Stomach smooth muscle (tissue), 2 donors: Measurements from ENCODE around the gene BTBD9.

Experiments used
- H3K27ac ChIP-seq: one replicate; pipeline ENCODE4 v1.7.0; 2013; ENCODE audit warnings: mild to moderate bottlenecking, low read length, inconsistent platforms
- H3K27me3 ChIP-seq, 2 donors: one replicate each; pipeline ENCODE4 v1.7.0; 2013; ENCODE audit warnings: low read length in 2 of 2; ENCODE audit not compliant: insufficient read depth in 2 of 2, control insufficient read depth in 1 of 2
- H3K36me3 ChIP-seq, 2 donors: one replicate each; pipeline ENCODE4 v1.7.0; 2013; ENCODE audit warnings: low read length in 2 of 2; ENCODE audit not compliant: control insufficient read depth in 2 of 2, insufficient read depth in 2 of 2
- H3K4me1 ChIP-seq: one replicate; pipeline ENCODE4 v1.7.0; 2013; ENCODE audit warnings: low read length; ENCODE audit not compliant: control insufficient read depth, insufficient read depth
- H3K4me3 ChIP-seq, 2 donors: one replicate each; pipeline ENCODE4 v1.7.0; 2013; ENCODE audit warnings: low read length in 2 of 2
- H3K9ac ChIP-seq, 2 donors: one replicate each; pipeline ENCODE4 v1.7.0; 2013; ENCODE audit warnings: low read length in 2 of 2, mild to moderate bottlenecking in 1 of 2
- H3K9me3 ChIP-seq, 2 donors: one replicate each; pipeline ENCODE4 v1.7.0; 2013; ENCODE audit warnings: low read length in 2 of 2; ENCODE audit not compliant: control insufficient read depth in 2 of 2
- donor health status: healthy.
- donor health status: Pancreatic carcinoma.

Gene BTBD9

DNA sequence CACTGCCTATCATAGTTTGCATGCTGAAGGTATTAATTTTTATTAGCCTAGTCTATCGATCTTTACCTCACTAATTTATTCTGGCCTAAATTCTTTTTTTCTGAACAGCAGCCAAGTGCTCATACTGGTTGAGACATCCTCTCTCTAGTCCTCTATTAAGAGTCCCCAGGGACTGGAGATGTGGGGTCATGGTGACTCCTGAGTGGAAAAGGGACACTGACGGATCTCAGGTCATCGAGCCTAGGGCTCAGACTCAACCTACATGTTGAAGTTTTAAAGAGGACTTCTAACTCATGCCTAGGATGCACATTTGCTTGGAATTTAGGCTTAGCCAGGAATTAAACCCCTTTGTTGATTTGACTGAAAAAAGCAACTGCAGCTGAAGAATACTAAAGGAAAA, 378.1 kb downstream of the BTBD9 start:
- H3K36me3 ChIP-seq, result no peaks in the 10 kb centered on the region
- no peak overlapping the region for H3K27ac ChIP-seq
- H3K4me1 ChIP-seq, result peaks cover 3% of the 10 kb centered on the region
- no peaks in the 10 kb centered on the region for H3K27me3 ChIP-seq
- H3K4me3 ChIP-seq, result peak overlapping the region in 1 of 2 donors; percentile 0
- H3K9ac ChIP-seq, result no peak overlapping the region
- no peaks in the 10 kb centered on the region for H3K9me3 ChIP-seq

DNA sequence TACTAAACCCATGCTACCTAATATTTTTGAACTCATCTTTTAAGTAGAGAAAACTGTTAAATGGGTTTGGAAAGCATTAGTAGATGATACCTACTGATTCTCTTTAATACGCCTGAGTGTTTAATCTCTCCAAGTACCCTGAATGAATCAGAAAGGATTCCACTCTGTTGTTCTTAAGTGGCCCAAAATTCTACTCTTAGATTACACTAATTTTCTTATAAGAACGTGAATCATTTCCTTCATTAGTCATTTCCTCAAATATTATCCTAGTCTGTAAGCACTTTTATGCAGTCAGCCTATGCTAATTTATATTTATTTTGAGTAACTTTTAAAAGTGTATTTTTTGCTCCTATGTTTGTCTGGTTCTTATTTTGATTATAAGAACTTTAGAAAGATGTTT, 380.0 kb downstream of the BTBD9 start:
- Histone ChIP-seq H3K4me3 (no peak overlapping the region), H3K27me3 (no peaks in the 10 kb centered on the region), H3K9me3 (no peaks in the 10 kb centered on the region), H3K4me1 (peaks cover 3% of the 10 kb centered on the region), H3K27ac (no peak overlapping the region), H3K9ac (no peak overlapping the region), H3K36me3 (peaks cover 0 to 5% of the 10 kb centered on the region in 2 donors)

DNA sequence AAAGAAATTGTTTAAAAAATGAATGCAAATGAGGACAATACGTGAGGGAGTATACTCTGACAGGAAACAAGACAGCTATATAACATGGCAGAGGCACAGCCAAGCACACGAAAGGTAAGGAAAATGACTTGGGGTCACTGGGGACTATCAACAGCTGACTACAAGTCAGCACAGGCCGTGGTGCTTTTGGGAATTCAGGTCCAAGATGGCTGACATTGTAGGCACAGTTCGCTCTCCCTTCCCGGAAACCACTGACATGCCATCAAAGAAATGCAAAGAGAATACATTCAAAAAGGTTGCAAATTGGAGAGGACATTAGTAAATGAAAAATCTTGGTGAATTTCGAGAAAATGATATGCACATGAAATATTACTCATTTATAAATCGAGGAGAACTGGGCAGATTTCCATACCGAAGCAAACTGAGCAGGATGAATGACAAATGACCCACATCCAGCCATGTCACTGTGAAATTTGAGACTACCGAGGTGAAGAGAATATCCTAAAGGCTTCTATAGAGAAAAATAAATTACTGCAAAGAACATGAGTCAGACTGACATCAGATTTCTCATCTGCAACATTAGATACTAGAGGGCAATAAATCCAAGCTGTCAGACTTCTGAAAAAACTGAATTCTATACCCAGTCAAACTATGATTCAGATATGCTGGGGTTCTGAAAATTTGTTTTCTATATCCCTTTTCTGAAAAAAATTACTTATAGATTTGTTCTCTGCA, 391.1 kb downstream of the BTBD9 start:
- Histone ChIP-seq H3K27me3 (no peaks in the 10 kb centered on the region), H3K36me3 (no peaks in the 10 kb centered on the region), H3K4me1 (no peaks in the 10 kb centered on the region), H3K4me3 (no peak overlapping the region), H3K9ac (no peak overlapping the region), H3K27ac (no peak overlapping the region), H3K9me3 (no peaks in the 10 kb centered on the region)

DNA sequence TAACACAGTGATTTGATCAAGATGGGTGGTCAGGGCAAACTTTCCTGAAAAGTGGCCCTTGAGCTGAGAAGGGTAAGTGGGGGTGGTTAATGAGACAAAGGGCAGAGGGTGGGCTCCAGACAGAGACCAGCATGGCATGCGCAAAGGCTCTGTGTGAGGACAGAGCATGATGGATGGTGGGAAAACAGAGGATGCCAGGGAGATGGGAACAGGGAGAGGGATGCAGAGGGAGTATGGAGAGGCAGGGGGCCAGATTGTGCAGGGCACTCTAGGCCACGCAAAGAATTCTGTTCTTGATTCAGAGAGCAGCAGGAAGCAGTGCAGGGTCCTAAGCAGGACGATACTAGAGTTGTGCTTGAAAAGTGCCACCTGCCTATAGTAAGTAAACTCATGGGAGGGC, 394.4 kb downstream of the BTBD9 start:
- Histone ChIP-seq H3K27me3 (no peaks in the 10 kb centered on the region), H3K27ac (no peak overlapping the region), H3K36me3 (no peaks in the 10 kb centered on the region), H3K9me3 (no peaks in the 10 kb centered on the region), H3K9ac (no peak overlapping the region), H3K4me1 (no peaks in the 10 kb centered on the region), H3K4me3 (no peak overlapping the region)

DNA sequence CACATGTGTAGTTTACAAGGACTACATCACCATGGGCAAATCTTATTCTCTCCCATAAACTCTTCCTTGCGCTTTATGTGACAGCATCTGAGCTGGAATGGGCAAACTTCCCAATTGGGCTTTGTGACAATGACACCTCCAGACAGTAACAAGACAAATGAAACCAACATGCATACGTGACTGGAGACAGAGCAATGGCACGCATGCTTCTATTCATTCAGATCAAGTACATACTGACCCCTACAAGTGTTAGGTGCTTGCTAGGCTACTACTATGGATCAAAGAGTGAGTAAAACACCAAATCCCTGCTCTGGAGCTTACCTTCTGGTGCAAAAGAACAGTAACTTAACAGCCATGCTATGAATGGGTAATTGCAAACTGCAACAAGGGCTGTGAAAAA, 394.9 kb downstream of the BTBD9 start:
- H3K9me3 ChIP-seq, result no peaks in the 10 kb centered on the region
- H3K27me3 ChIP-seq, result no peaks in the 10 kb centered on the region
- no peak overlapping the region for H3K4me3 ChIP-seq
- no peaks in the 10 kb centered on the region for H3K4me1 ChIP-seq
- H3K36me3 ChIP-seq, result no peaks in the 10 kb centered on the region
- no peak overlapping the region for H3K27ac ChIP-seq
- no peak overlapping the region for H3K9ac ChIP-seq

DNA sequence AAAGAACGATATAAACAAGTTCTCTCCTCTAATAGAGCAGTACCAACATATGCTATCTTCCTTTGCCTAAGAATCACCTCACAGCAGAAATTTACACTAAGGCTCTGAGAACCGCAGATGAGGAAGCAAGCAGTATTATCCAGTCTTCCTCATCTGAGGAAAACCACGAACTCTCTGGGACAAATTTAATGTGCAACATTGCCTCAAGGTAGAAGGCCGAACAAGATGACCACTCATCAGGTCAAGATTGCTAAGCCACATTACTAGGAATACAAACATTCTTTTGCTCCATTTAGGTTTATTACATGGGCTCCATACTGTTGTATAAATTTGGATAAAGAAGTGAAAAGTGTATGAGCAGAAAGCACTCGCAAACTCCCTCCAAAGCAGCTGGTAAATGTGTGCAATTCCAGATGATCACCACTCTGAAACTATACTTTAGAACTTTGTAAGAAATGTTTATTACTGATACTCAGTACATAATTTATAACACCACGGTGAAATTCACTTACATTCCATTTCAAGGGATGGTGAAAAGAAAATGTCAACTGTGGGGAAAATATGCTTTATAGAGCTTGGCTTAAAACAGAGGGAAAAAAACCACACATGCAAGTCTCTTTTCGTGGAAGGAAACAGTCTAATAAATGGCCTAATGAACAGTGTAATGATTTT, 398.4 kb downstream of the BTBD9 start:
- Histone ChIP-seq H3K36me3 (no peaks in the 10 kb centered on the region), H3K9me3 (no peaks in the 10 kb centered on the region)

DNA sequence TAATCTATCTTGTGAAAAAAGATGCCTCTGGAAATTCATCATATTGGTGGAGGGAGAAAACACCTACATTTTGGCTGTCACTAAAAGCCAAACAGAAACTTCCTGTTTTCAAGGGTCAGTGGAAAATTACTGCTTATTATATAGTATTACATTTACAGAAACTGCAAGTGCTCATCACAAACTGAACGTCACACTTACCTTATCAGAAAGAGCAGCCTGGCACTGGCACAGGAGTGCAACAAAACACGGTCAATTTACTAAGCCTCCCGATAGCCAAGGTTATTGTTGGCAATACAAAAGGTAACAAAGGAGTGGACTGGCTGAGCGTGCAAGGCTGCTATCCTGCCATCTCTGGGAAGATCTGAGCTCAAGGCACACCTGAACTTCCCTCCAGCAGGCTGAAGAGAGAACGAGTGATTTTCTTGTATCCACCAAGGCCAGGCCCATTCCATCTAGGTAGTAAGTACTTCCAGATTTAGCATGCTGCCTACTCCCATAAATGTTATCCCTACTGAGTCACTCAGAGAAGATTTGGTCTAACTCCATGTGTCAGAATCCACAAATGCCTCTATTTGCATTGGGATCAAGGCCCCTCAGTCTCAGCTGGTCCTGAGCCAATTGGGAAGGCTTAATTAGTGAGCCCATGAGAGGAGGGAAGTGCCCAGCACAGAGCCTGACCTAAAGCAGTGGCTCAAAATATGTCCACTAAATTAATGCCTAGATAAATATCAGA, 399.8 kb downstream of the BTBD9 start:
- H3K9me3 ChIP-seq, result no peaks in the 10 kb centered on the region
- no peaks in the 10 kb centered on the region for H3K36me3 ChIP-seq
- H3K27ac ChIP-seq, result no peak overlapping the region
- no peaks in the 10 kb centered on the region for H3K27me3 ChIP-seq
- H3K4me1 ChIP-seq, result no peaks in the 10 kb centered on the region
- no peak overlapping the region for H3K9ac ChIP-seq
- H3K4me3 ChIP-seq, result no peak overlapping the region

More for the DNA sequence above, 398.4 kb downstream of the BTBD9 start:
- Histone ChIP-seq H3K9ac (no peak overlapping the region), H3K27ac (no peak overlapping the region), H3K4me1 (no peaks in the 10 kb centered on the region), H3K27me3 (no peaks in the 10 kb centered on the region), H3K4me3 (no peak overlapping the region)

DNA sequence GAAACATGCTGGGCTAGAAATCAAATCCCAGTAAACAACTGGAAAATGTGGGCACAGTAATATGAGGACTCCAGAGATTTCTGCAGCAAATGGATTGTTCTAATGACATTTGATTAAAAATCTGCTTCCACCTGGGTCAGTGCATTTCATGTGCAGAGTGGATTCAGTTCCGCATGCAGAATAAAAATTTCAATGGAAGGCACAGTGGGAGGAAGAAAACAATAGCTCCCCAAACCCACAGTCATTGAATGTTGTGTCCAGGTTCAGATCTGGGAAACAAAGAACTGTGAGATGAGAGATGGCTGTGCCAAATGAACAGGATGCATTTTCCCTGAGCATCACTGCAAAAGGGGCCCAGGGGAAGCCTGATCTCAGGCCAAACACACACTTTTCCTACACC, 403.1 kb downstream of the BTBD9 start:
- Histone ChIP-seq H3K4me1 (no peaks in the 10 kb centered on the region), H3K9me3 (no peaks in the 10 kb centered on the region), H3K36me3 (no peaks in the 10 kb centered on the region), H3K27me3 (no peaks in the 10 kb centered on the region), H3K9ac (no peak overlapping the region), H3K4me3 (no peak overlapping the region), H3K27ac (no peak overlapping the region)

DNA sequence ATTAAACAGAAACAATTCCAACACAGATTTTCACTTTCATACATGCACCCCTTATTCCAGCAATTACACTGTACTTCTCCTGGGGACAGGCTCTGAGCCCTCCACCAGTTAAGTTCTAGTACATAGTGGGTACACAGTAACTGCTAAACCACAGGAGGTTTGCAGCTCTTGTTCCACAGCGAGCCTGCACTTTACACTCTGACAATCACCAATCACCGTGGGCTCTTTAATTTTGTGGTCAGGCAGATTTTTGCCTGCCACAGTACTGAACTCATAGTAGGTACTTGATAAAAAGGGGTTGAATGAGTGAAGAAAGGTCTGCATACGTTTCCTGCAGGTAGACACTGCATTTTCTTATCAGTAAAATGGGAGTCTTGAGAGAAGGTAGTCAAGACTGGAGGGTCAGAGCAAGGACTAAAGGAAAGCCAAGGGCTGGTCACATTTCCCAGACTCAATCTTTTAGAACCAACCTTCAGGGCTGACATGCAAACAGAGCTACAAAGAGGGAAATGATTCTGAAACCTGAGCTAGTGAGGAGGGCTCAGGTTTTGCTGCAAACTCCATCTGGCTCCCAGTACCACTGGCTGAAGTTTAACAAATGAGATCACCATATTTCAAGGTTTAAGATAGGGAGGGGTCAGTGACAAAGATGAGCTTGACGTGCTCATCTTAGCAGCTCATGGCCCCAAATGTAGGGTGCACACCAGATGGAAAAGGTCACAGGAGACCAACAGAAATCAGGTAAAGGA, 404.6 kb downstream of the BTBD9 start:
- H3K4me3 ChIP-seq, result no peak overlapping the region
- H3K4me1 ChIP-seq, result no peaks in the 10 kb centered on the region
- no peaks in the 10 kb centered on the region for H3K27me3 ChIP-seq
- H3K27ac ChIP-seq, result no peak overlapping the region
- H3K9me3 ChIP-seq, result no peaks in the 10 kb centered on the region
- H3K36me3 ChIP-seq, result no peaks in the 10 kb centered on the region
- no peak overlapping the region for H3K9ac ChIP-seq

DNA sequence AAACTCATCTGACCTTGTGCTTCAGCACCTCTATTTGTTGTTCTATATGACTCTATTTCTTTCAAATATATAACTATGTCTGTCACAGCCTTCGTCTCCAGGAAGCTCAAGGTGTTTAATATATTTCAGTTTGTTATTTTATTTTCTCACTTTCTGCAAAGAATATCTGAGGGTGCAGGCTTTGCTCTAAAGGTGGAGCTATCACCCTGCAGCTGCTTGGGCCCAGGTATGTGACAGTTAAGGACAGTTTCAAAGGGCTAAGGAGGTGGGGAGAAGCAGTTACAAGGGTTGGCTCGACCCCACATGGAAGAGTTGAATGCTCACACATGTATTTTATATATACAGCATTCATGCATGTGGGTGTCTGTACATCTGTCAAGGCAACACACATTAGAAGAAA, 405.6 kb downstream of the BTBD9 start:
- Histone ChIP-seq H3K27ac (no peak overlapping the region), H3K4me1 (no peaks in the 10 kb centered on the region), H3K9me3 (no peaks in the 10 kb centered on the region), H3K27me3 (no peaks in the 10 kb centered on the region), H3K4me3 (no peak overlapping the region), H3K36me3 (no peaks in the 10 kb centered on the region), H3K9ac (no peak overlapping the region)
